ENCODE data around the gene MIOX.
"Not testable (repeated sequence)": the region's sequence is repeated elsewhere in the genome, so short reads cannot be mapped to it uniquely, and the experiment has no call there.

The MIOX gene

DNA sequence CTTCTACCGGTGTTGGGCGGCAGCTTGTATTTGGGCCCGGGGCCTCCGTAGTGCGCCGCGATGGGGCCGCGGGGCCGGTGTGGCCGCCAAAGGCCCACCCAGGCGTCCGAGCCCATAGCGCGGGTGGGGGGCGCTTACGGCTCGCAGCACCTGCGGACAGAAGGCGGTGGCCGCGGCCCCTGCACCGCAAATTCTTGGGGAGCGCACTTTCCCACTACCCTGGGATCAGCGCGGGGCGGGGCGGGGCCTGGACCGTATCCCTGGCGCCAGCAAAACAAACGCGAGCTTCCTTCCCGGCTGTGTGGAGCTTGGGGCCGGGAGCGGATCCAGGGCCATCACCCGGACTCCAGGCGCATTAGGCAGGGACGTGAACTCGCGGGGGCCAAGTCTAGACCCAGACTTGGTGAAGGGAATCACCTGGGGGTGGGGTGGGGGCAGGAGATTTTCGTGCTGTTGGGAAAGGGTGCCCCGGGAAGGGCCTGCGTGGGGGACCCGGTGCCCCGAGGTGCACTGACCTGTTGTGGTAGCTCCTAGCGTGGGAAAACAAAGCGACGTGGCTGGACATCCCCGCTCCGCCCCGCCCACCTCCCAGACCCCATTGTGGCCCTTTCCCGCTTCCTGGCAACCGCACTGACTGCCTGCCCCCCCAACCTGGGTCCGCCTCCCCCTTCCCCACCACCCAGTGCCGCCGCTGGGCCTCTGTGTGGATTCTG, 45.5 kb downstream of the MIOX start:
- no peak for DNase-seq

DNA sequence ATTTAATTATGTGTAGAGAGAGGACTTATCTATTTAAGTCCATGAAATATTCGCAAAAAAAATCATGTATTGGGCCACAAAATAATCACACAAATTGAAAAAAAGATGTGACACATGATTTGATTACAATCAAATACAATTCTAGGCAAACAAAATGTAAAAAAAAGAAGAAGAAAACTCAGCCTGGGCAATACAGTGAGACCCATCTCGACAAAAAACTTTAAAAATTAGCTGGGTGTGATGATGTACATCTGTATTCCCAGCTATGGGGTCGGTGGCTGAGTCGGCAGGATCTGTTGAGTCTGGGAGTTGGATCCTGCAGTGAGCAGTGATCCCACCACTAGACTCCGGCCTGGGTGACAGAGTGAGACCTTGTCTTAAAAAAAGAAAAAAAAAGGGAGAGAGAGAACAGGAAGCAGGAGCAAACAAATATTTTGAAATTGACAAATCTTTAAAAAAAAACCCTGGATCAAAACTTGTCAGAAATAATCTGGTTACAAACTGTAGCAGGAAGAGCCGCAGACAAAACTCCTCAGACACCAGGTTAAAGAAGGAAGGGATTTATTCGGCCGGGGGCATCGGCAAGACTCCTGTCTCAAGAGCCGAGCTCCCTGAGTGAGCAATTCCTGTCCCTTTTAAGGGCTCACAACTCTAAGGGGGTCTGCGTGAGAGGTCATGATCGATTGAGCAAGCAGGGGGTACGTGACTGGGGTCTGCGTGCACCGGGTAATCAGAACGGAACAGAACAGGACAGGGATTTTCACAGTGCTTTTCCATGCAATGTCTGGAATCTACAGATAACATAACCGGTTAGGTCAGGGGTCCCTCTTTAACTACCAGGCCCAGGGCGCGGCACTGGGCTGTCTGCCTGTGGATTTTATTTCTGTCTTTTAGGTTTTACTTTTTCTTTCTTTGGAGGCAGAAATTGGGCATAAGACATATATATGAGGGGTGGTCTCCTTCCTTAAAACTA, 46.5 kb downstream of the MIOX start:
- DNase-seq: no peak

DNA sequence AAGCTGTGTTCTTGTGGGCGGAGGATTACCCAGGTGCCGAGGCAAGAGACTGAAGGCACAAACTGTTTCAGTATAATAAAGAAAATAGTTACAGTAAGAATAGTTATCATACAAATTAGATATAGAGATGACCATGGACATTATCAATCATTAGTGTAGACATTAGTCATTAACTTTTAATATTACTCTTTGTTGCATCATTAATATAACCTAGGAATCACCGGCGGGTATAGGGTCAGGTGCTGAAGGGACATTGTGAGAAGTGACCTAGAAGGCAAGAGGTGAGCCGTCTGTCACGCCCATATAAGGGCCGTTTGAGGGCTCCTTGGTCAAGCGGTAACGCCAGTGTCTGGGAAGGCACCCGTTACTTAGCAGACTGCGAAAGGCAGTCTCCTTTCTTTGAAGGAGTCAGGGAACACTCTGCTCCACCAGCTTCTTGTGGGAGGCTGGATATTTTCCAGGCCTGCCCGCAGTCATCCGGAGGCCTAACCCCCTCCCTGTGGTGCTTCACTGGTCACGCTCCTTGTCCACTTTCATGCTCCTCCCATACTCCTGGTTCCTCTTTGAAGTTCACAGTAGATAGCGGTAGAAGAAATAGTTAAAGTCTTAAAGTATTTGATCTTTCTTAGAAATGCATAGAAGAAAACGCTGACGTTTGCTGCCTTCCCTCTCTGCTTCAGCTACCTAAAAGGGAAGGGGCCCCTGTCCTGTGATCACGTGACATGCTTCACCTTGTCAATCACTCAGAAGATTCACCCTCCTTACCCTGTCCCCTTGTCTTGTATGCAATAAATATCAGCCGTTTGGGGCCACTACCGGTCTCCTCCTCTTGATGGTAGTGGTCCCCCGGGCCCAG, 47.4 kb downstream of the MIOX start:
- not testable (repeated sequence) for DNase-seq

- DNase-seq: no peak
These were observed 48.5 kb downstream of the MIOX start for GRCh38 chr22:50535113-50535512.

DNA sequence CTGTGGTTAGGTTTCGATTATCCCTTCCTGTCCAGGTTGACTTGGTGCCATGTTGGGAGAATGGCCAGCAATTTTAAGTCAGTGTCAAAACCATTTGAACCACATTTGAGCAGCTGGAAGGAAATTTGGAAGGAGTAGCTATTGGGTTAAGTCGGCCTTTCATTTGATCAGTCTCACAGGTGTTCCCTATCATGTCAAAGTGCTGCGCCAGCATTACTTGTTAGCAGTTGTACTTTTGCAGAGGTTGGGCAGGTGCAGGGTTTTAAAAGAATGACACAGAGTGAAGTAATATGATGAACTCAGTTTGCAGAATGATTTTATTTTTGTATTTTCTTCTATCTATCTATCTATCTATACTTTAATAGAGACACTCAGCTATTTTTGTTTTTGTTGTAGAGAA, 49.6 kb downstream of the MIOX start:
- DNase-seq: no peak

DNA sequence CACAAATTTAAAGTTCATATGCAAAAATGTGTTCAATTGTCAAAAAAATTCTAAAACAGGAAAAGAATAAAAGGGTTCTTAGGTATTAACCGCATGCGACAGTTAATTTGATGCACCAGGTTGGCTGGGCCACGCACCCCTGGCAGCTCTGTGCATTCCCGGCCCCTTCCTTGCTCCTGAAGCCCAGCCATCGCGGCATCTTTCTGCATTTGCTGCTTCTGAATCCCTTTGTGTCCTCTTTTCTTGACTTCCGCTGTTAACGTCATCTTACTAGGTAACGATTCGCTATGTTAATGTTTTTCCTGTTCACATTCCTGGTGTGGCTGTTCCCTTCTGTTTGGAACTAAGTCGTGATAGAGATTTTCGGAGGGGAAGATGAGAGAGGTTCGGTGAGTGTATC, 51.1 kb downstream of the MIOX start:
- no peak for DNase-seq
